HUES64 (cell line): ENCODE measurements around the gene DIMT1.

ENCODE experiments used
- H3K27ac ChIP-seq: 2 replicates; pipeline ENCODE4 v1.7.0; 2013; ENCODE audit warnings: low read depth, low read length, inconsistent platforms
- H3K27me3 ChIP-seq: 2 replicates; pipeline ENCODE4 v1.6.1; 2013; ENCODE audit warnings: mild to moderate bottlenecking, low read length; ENCODE audit not compliant: insufficient read depth
- H3K36me3 ChIP-seq: 2 replicates; pipeline ENCODE4 v1.6.1; 2013; ENCODE audit warnings: mild to moderate bottlenecking, low read length; ENCODE audit not compliant: insufficient read depth
- H3K4me1 ChIP-seq: 2 replicates; pipeline ENCODE4 v1.6.1; 2013; ENCODE audit warnings: mild to moderate bottlenecking, low read length, moderate library complexity; ENCODE audit not compliant: insufficient read depth
- H3K4me3 ChIP-seq: 2 replicates; pipeline ENCODE4 v1.5.1; 2013; ENCODE audit warnings: mild to moderate bottlenecking, low read length, moderate library complexity
- H3K9ac ChIP-seq: 2 replicates; pipeline ENCODE4 v1.6.1; 2013; ENCODE audit warnings: mild to moderate bottlenecking, low read depth, low read length
- H3K9me3 ChIP-seq: 2 replicates; pipeline ENCODE4 v1.6.1; 2013; ENCODE audit warnings: low read depth, low read length; ENCODE audit not compliant: insufficient read depth
- WGBS: fragments of 150-250, 120-280 bp; methylation state at CpG from one replicate; pipeline ENCODE4 v1.1.7; 2013; ENCODE audit warnings: missing lambda C conversion rate; 5-methylcytosine and 5-hydroxymethylcytosine counted together

The DIMT1 gene

GRCh38 chr5:62369039-62369438 is 34.7 kb downstream of the DIMT1 start:
- no peak overlapping the region for H3K4me3 ChIP-seq
- H3K27me3 ChIP-seq, result no peaks in the 10 kb centered on the region
- WGBS, result 97% methylated on average over 2 of the region's 2 CpGs
- H3K4me1 ChIP-seq, result no peaks in the 10 kb centered on the region
- H3K9me3 ChIP-seq, result no peaks in the 10 kb centered on the region
- H3K36me3 ChIP-seq, result peaks cover 90% of the 10 kb centered on the region
- H3K9ac ChIP-seq, result no peak overlapping the region
- H3K27ac ChIP-seq, result no peak overlapping the region

GRCh38 chr5:62362701-62363100 is 41.0 kb downstream of the DIMT1 start:
- no peaks in the 10 kb centered on the region for H3K27me3 ChIP-seq
- H3K27ac ChIP-seq, result no peak overlapping the region
- H3K36me3 ChIP-seq, result peaks cover 91% of the 10 kb centered on the region
- no peak overlapping the region for H3K4me3 ChIP-seq
- 94% methylated on average over 3 of the region's 3 CpGs for WGBS
- H3K4me1 ChIP-seq, result no peaks in the 10 kb centered on the region
- H3K9ac ChIP-seq, result no peak overlapping the region
- no peaks in the 10 kb centered on the region for H3K9me3 ChIP-seq

- Histone ChIP-seq H3K36me3 (peaks cover 98% of the 10 kb centered on the region), H3K27me3 (no peaks in the 10 kb centered on the region), H3K4me3 (no peak overlapping the region), H3K9me3 (no peaks in the 10 kb centered on the region), H3K27ac (no peak overlapping the region), H3K9ac (no peak overlapping the region), H3K4me1 (no peaks in the 10 kb centered on the region)
These were observed 49.5 kb downstream of the DIMT1 start for GRCh38 chr5:62354028-62354874.

- no peaks in the 10 kb centered on the region for H3K27me3 ChIP-seq
- no peak overlapping the region for H3K4me3 ChIP-seq
- H3K36me3 ChIP-seq, result peaks cover 61% of the 10 kb centered on the region
- H3K4me1 ChIP-seq, result no peaks in the 10 kb centered on the region
- no peak overlapping the region for H3K27ac ChIP-seq
- 100% methylated on average over 1 of the region's 1 CpG for WGBS
- no peaks in the 10 kb centered on the region for H3K9me3 ChIP-seq
- H3K9ac ChIP-seq, result no peak overlapping the region
These were observed 54.8 kb downstream of the DIMT1 start for GRCh38 chr5:62348723-62349481.

GRCh38 chr5:62347928-62348327 is 55.8 kb downstream of the DIMT1 start:
- H3K36me3 ChIP-seq, result peaks cover 51% of the 10 kb centered on the region
- H3K4me3 ChIP-seq, result no peak overlapping the region
- H3K27ac ChIP-seq, result no peak overlapping the region
- H3K27me3 ChIP-seq, result no peaks in the 10 kb centered on the region
- H3K4me1 ChIP-seq, result no peaks in the 10 kb centered on the region
- no peaks in the 10 kb centered on the region for H3K9me3 ChIP-seq
- H3K9ac ChIP-seq, result no peak overlapping the region
- 100% methylated on average over 1 of the region's 1 CpG for WGBS

GRCh38 chr5:62346748-62347147 is 57.0 kb downstream of the DIMT1 start:
- Histone ChIP-seq H3K9ac (no peak overlapping the region), H3K36me3 (peaks cover 39% of the 10 kb centered on the region), H3K4me1 (no peaks in the 10 kb centered on the region), H3K9me3 (no peaks in the 10 kb centered on the region), H3K27ac (no peak overlapping the region), H3K4me3 (no peak overlapping the region), H3K27me3 (no peaks in the 10 kb centered on the region)
- 98% methylated on average over 2 of the region's 2 CpGs for WGBS

- 95% methylated on average over 1 of the region's 1 CpG for WGBS
- H3K27ac ChIP-seq, result no peak overlapping the region
- no peak overlapping the region for H3K9ac ChIP-seq
- no peaks in the 10 kb centered on the region for H3K27me3 ChIP-seq
- H3K36me3 ChIP-seq, result peaks cover 8% of the 10 kb centered on the region
- no peaks in the 10 kb centered on the region for H3K4me1 ChIP-seq
- H3K4me3 ChIP-seq, result no peak overlapping the region
- H3K9me3 ChIP-seq, result no peaks in the 10 kb centered on the region
These were observed 60.3 kb downstream of the DIMT1 start for GRCh38 chr5:62343428-62343827.

- no peaks in the 10 kb centered on the region for H3K4me1 ChIP-seq
- H3K9ac ChIP-seq, result no peak overlapping the region
- H3K4me3 ChIP-seq, result no peak overlapping the region
- no peaks in the 10 kb centered on the region for H3K9me3 ChIP-seq
- WGBS, result 100% methylated on average over 2 of the region's 2 CpGs
- no peaks in the 10 kb centered on the region for H3K36me3 ChIP-seq
- H3K27ac ChIP-seq, result no peak overlapping the region
- H3K27me3 ChIP-seq, result no peaks in the 10 kb centered on the region
These were observed 61.2 kb downstream of the DIMT1 start for GRCh38 chr5:62342476-62342837.

GRCh38 chr5:62341783-62342475 is 61.8 kb downstream of the DIMT1 start:
- no peaks in the 10 kb centered on the region for H3K9me3 ChIP-seq
- H3K36me3 ChIP-seq, result no peaks in the 10 kb centered on the region
- no peaks in the 10 kb centered on the region for H3K27me3 ChIP-seq
- H3K9ac ChIP-seq, result no peak overlapping the region
- WGBS, result 100% methylated on average over 3 of the region's 4 CpGs
- no peaks in the 10 kb centered on the region for H3K4me1 ChIP-seq
- H3K4me3 ChIP-seq, result no peak overlapping the region
- no peak overlapping the region for H3K27ac ChIP-seq

- Histone ChIP-seq H3K4me1 (no peaks in the 10 kb centered on the region), H3K9ac (no peak overlapping the region), H3K4me3 (no peak overlapping the region), H3K9me3 (no peaks in the 10 kb centered on the region), H3K27ac (no peak overlapping the region), H3K27me3 (no peaks in the 10 kb centered on the region), H3K36me3 (no peaks in the 10 kb centered on the region)
- WGBS, result 92% methylated on average over 2 of the region's 2 CpGs
These were observed 62.7 kb downstream of the DIMT1 start for GRCh38 chr5:62340979-62341378.

GRCh38 chr5:62340392-62340791 is 63.3 kb downstream of the DIMT1 start:
- Histone ChIP-seq H3K4me3 (no peak overlapping the region), H3K36me3 (no peaks in the 10 kb centered on the region), H3K9ac (no peak overlapping the region), H3K4me1 (no peaks in the 10 kb centered on the region), H3K9me3 (no peaks in the 10 kb centered on the region), H3K27ac (no peak overlapping the region), H3K27me3 (no peaks in the 10 kb centered on the region)
- 81% methylated on average over 1 of the region's 1 CpG for WGBS
